HCT116 (cell line): ENCODE data around the gene RPL19.

Experiments used
- CTCF ChIP-seq, 3 experiments: fragments of 200-600 bp in 1 of 3; sonication (generic) in 1 of 3; IDR thresholded peaks in 2 of 3; conservative IDR thresholded peaks in 1 of 3; 2 replicates each; pipeline ENCODE4 v1.5.1; 2012 to 2017; ENCODE audit warnings: low read depth in 2 of 3, low read length in 2 of 3, antibody characterized with exemption in 1 of 3, borderline replicate concordance in 1 of 3, control low read depth in 1 of 3, mild to moderate bottlenecking in 1 of 3, mixed read lengths in 1 of 3, mixed run types in 1 of 3, moderate library complexity in 1 of 3; ENCODE audit not compliant: insufficient read depth in 1 of 3
- EZH2 ChIP-seq: fragments of 200-600 bp; sonication (generic); IDR thresholded peaks from 2 replicates; pipeline ENCODE4 v1.6.1; 2017; ENCODE audit warnings: antibody characterized with exemption, mixed run types
- EZH2phosphoT487 ChIP-seq: fragments of 200-600 bp; IDR thresholded peaks from 2 replicates; pipeline ENCODE4 v1.6.1; 2018; ENCODE audit warnings: antibody characterized with exemption, borderline replicate concordance
- POLR2A ChIP-seq: IDR thresholded peaks from 2 replicates; pipeline ENCODE4 v1.7.0; 2011; ENCODE audit warnings: borderline replicate concordance; ENCODE audit not compliant: insufficient read depth, insufficient read length; ENCODE audit errors: extremely low read depth
- POLR2AphosphoS5 ChIP-seq: IDR thresholded peaks from 2 replicates; pipeline ENCODE4 v1.6.1; 2011; ENCODE audit warnings: mild to moderate bottlenecking, low read depth, low read length, moderate library complexity
- RAD21 ChIP-seq: IDR thresholded peaks from 2 replicates; pipeline ENCODE4 v1.6.1; 2012; ENCODE audit warnings: low read depth, mild to moderate bottlenecking
- YY1 ChIP-seq: IDR thresholded peaks from 2 replicates; pipeline ENCODE4 v1.6.1; 2011; ENCODE audit warnings: low read length, low read depth, moderate library complexity, mild to moderate bottlenecking; ENCODE audit not compliant: insufficient replicate concordance; ENCODE audit errors: extremely low read depth
- TF ChIP-seq, protein P1 (sequence below): IDR thresholded peaks from 2 replicates; pipeline ENCODE4 v1.6.1; 2012

GRCh38 chr17:39208893-39209292, 8.8 kb downstream of the RPL19 start:
- no peak for TF ChIP-seq EZH2
- no peak for TF ChIP-seq YY1
- no peak for TF ChIP-seq POLR2A
- no peak for TF ChIP-seq CTCF (IDR thresholded peaks at IDR 0.05 in 2 of 3, conservative IDR thresholded peaks at IDR 0.05 in 1 of 3; ENCODE audit: borderline replicate concordance in 1 of 3, insufficient read depth in 1 of 3, low read depth in 2 of 3, low read length in 2 of 3)
- no peak for TF ChIP-seq RAD21
- no peak for TF ChIP-seq POLR2AphosphoS5
- TF ChIP-seq, protein P1, sequence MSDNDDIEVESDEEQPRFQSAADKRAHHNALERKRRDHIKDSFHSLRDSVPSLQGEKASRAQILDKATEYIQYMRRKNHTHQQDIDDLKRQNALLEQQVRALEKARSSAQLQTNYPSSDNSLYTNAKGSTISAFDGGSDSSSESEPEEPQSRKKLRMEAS, result no peak
- TF ChIP-seq EZH2phosphoT487, result no peak
